Kidney epithelial cell (primary cell): ENCODE data around the gene ZBTB7B. TPM values are rescaled to one million over a fixed set of nuclear protein-coding genes. Genes with fewer than 3 reads are reported as not detected.

Experiments used
- DNase-seq: peaks from one replicate; pipeline ENCODE4 v3.0.0-alpha.2; 2010; ENCODE audit warnings: low read depth
- H3K27me3 ChIP-seq: 2 replicates; pipeline ENCODE4 v1.6.0; 2011; ENCODE audit warnings: low read length; ENCODE audit not compliant: control insufficient read depth, insufficient read depth
- H3K36me3 ChIP-seq: 2 replicates; pipeline ENCODE4 v1.5.1; 2011; ENCODE audit warnings: low read length; ENCODE audit not compliant: control insufficient read depth, insufficient read depth
- H3K4me3 ChIP-seq: 2 replicates; pipeline ENCODE4 v1.5.1; 2011; ENCODE audit warnings: low read depth, mild to moderate bottlenecking, control low read depth, low read length
- CTCF ChIP-seq: IDR thresholded peaks from 2 replicates; pipeline ENCODE4 v1.5.1; 2011; ENCODE audit warnings: mild to moderate bottlenecking, moderate library complexity, low read length, control low read depth, inconsistent platforms; ENCODE audit not compliant: insufficient read depth, poor library complexity, severe bottlenecking
- total RNA-seq: library from RNA; depleted of rRNA; stranded (reverse); fragments of >200 nt; gene quantifications from 2 replicates; pipeline ENCODE4 v1.2.3, GENCODE V29; 2015

ZBTB7B gene
- total RNA-seq, 1 donor from 2014 or later, result 28.0 TPM

- Histone ChIP-seq H3K4me3 (no peak overlapping the region), H3K36me3 (no peaks in the 10 kb centered on the region)
Observed at GRCh38 chr1:155037851-155038441, 35.3 kb downstream of the ZBTB7B start.

GRCh38 chr1:155038602-155039307 is 36.2 kb downstream of the ZBTB7B start:
- H3K27me3 ChIP-seq, result no peaks in the 10 kb centered on the region
- no peak for TF ChIP-seq CTCF
- no peaks in the 10 kb centered on the region for H3K36me3 ChIP-seq
- DNase-seq, result no peak
- H3K4me3 ChIP-seq, result no peak overlapping the region

More at GRCh38 chr1:155037851-155038441, 35.3 kb downstream of the ZBTB7B start:
- no peak for DNase-seq
- no peak for TF ChIP-seq CTCF
- no peaks in the 10 kb centered on the region for H3K27me3 ChIP-seq

- no peak for DNase-seq
- TF ChIP-seq CTCF, result no peak
- H3K4me3 ChIP-seq, result no peak overlapping the region
- H3K27me3 ChIP-seq, result no peaks in the 10 kb centered on the region
- H3K36me3 ChIP-seq, result no peaks in the 10 kb centered on the region
Observed at GRCh38 chr1:155039308-155039669, 36.7 kb downstream of the ZBTB7B start.

GRCh38 chr1:155040358-155041093 is 37.9 kb downstream of the ZBTB7B start:
- Histone ChIP-seq H3K36me3 (no peaks in the 10 kb centered on the region), H3K4me3 (no peak overlapping the region), H3K27me3 (no peaks in the 10 kb centered on the region)
- DNase-seq, result no peak
- TF ChIP-seq CTCF, result no peak

- no peak for TF ChIP-seq CTCF
- no peak for DNase-seq
- H3K27me3 ChIP-seq, result no peaks in the 10 kb centered on the region
- H3K4me3 ChIP-seq, result no peak overlapping the region
- H3K36me3 ChIP-seq, result no peaks in the 10 kb centered on the region
Observed at GRCh38 chr1:155042789-155043188, 40.2 kb downstream of the ZBTB7B start.
